ENCODE measurements around the gene SGTA.

GRCh38 chr19:2799273-2800020 is 16.4 kb upstream of the SGTA start:
- TF ChIP-seq CTCF (IDR thresholded peaks at IDR 0.05; ENCODE audit: insufficient read depth, low read length) (no peak), POLR2AphosphoS5 (IDR thresholded peaks at IDR 0.05; ENCODE audit: low read depth) (no peak), GABPA (IDR thresholded peaks at IDR 0.05; ENCODE audit: low read depth) (no peak), SPI1 (IDR thresholded peaks at IDR 0.05; ENCODE audit: borderline replicate concordance, low read depth) (no peak)
- TF ChIP-seq, protein P1, sequence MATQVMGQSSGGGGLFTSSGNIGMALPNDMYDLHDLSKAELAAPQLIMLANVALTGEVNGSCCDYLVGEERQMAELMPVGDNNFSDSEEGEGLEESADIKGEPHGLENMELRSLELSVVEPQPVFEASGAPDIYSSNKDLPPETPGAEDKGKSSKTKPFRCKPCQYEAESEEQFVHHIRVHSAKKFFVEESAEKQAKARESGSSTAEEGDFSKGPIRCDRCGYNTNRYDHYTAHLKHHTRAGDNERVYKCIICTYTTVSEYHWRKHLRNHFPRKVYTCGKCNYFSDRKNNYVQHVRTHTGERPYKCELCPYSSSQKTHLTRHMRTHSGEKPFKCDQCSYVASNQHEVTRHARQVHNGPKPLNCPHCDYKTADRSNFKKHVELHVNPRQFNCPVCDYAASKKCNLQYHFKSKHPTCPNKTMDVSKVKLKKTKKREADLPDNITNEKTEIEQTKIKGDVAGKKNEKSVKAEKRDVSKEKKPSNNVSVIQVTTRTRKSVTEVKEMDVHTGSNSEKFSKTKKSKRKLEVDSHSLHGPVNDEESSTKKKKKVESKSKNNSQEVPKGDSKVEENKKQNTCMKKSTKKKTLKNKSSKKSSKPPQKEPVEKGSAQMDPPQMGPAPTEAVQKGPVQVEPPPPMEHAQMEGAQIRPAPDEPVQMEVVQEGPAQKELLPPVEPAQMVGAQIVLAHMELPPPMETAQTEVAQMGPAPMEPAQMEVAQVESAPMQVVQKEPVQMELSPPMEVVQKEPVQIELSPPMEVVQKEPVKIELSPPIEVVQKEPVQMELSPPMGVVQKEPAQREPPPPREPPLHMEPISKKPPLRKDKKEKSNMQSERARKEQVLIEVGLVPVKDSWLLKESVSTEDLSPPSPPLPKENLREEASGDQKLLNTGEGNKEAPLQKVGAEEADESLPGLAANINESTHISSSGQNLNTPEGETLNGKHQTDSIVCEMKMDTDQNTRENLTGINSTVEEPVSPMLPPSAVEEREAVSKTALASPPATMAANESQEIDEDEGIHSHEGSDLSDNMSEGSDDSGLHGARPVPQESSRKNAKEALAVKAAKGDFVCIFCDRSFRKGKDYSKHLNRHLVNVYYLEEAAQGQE (IDR thresholded peaks at IDR 0.05; ENCODE audit: insufficient replicate concordance, low read depth), result no peak
